Bronchial epithelial cell (primary cell): ENCODE measurements around the gene MRM2. TPM values are rescaled to one million over a fixed set of nuclear protein-coding genes. Genes with fewer than 3 reads are reported as not detected.

ENCODE experiments used
- DNase-seq: peaks from one replicate; pipeline ENCODE4 v3.0.0-alpha.2; 2010; ENCODE audit warnings: low read depth
- FAIRE-seq: peaks from 2 replicates; lab custom pipeline; 2011; peaks lifted over from hg19 to GRCh38; lab: Jason Lieb, UNC
- H3K27me3 ChIP-seq: 2 replicates; pipeline ENCODE4 v1.5.1; 2011; ENCODE audit warnings: low read length; ENCODE audit not compliant: control insufficient read depth, insufficient read depth
- H3K36me3 ChIP-seq: 2 replicates; pipeline ENCODE4 v1.5.1; 2011; ENCODE audit warnings: low read length; ENCODE audit not compliant: control insufficient read depth, insufficient read depth
- H3K4me3 ChIP-seq: 2 replicates; pipeline ENCODE4 v1.5.1; 2011; ENCODE audit warnings: mild to moderate bottlenecking, low read depth, low read length, control low read depth
- total RNA-seq: library from RNA; depleted of rRNA; stranded (reverse); fragments of >200 nt; gene quantifications from 2 replicates; pipeline ENCODE4 v1.2.1, GENCODE V29; 2014
- TF ChIP-seq, protein P1 (sequence below): IDR thresholded peaks from 2 replicates; pipeline ENCODE4 v1.5.1; 2011; ENCODE audit warnings: mild to moderate bottlenecking, moderate library complexity, low read length, control low read depth, inconsistent platforms; ENCODE audit not compliant: insufficient read depth, severe bottlenecking

Gene MRM2
- total RNA-seq, 1 donor from 2014 or later: 21.1 TPM

DNA sequence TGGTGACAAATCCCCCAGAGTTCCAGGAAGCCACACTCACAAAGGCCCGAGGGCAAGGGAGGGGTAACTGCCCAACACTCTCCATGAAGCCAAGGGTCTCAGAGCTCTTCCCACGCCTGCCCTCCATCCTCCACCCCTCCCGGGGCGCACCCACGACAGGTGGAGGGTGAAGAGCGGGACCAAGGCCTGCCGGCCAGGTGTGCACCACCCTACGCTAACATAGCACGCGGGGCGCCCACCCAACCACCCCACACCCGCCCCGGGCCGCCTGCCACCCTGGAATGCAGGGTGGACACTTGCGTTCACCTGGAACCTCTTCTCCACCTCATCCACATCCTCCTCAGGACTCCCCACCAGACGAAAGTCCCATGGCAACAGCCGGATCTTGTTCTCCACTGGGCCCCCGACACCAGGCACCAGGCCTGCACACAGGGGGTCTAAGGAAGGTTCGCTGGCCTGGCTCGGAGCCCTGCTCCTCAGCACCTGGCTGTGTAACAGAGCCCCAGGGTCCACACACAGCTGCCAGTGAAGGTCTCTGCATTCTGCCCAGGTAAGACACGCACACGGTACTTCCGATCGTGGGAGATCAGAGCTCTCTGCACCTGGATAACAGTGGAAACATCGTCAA lies 41.9 kb downstream of the MRM2 start:
- peaks cover 4% of the 10 kb centered on the region for H3K36me3 ChIP-seq
- DNase-seq (no peak), FAIRE-seq (no peak)

DNA sequence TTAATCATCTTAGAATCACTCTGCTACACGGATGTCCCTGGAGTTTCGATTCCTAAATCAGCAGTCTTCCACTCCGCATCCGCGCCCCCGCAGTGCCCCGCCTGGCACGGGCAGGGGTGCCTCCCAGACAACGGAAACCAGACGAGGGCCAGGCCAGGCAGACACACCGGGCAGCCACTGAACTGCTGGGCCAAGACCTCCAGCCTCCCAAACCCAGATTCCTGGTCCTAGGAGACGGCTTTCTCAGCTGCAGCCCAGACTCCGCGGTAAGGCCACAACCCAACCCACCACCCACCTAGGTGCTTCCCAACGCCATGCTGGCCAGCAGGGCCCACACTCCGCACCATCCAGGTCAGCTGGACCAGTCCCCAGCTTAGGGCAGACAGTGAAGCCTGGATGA lies 42.5 kb downstream of the MRM2 start:
- DNase-seq (no peak), FAIRE-seq (no peak)
- no peak overlapping the region for H3K4me3 ChIP-seq
- H3K36me3 ChIP-seq: peaks cover 4% of the 10 kb centered on the region
- TF ChIP-seq, protein P1, sequence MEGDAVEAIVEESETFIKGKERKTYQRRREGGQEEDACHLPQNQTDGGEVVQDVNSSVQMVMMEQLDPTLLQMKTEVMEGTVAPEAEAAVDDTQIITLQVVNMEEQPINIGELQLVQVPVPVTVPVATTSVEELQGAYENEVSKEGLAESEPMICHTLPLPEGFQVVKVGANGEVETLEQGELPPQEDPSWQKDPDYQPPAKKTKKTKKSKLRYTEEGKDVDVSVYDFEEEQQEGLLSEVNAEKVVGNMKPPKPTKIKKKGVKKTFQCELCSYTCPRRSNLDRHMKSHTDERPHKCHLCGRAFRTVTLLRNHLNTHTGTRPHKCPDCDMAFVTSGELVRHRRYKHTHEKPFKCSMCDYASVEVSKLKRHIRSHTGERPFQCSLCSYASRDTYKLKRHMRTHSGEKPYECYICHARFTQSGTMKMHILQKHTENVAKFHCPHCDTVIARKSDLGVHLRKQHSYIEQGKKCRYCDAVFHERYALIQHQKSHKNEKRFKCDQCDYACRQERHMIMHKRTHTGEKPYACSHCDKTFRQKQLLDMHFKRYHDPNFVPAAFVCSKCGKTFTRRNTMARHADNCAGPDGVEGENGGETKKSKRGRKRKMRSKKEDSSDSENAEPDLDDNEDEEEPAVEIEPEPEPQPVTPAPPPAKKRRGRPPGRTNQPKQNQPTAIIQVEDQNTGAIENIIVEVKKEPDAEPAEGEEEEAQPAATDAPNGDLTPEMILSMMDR: no peak
- no peaks in the 10 kb centered on the region for H3K27me3 ChIP-seq

More for the DNA sequence above, 41.9 kb downstream of the MRM2 start:
- Histone ChIP-seq H3K27me3 (no peaks in the 10 kb centered on the region), H3K4me3 (no peak overlapping the region)
- TF ChIP-seq, protein P1: no peak

DNA sequence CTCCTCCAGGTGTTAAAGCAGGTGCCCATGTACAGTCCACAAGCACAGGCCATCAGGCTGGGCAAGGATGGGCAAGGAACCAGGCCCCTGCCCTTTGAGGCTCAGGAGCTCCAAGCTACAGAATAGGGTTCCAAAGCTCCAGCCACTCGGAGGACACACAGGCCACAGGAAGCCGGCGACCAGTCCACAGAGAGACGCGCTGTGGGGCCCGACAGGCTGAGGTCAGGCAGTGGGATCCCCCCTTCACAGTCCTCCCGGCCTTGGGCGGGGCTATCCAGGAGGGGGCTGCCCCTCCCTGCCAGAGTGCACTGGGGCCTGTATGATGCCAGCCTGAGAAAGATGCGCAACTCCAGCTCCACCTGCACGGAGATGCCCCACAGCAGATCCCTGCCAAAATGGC lies 43.2 kb downstream of the MRM2 start:
- TF ChIP-seq, protein P1: no peak
- Histone ChIP-seq H3K36me3 (peaks cover 4% of the 10 kb centered on the region), H3K27me3 (no peaks in the 10 kb centered on the region), H3K4me3 (no peak overlapping the region)
- DNase-seq: no peak
- no peak for FAIRE-seq

DNA sequence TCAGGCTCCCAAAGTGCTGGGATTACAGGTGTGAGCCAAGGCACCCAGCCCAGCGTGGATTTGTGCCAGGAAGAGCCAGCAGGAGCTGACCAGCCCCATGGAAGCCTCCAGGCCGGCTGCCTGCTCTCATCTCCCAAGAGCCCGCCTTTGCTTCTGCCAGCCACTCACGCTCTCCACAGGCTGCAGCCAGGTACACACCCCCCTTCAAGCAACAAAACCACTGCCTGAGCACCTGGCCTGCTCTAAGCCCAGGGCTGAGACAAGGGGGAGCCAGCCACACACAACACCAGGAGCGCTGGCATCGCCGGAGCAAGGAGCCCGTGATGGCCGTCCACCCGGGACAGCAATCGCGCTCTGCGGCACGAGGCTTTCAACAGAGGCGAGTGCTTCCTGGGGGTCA lies 43.8 kb downstream of the MRM2 start:
- TF ChIP-seq, protein P1: no peak
- no peaks in the 10 kb centered on the region for H3K27me3 ChIP-seq
- H3K36me3 ChIP-seq: peaks cover 4% of the 10 kb centered on the region
- FAIRE-seq: no peak
- no peak for DNase-seq
- H3K4me3 ChIP-seq: no peak overlapping the region

DNA sequence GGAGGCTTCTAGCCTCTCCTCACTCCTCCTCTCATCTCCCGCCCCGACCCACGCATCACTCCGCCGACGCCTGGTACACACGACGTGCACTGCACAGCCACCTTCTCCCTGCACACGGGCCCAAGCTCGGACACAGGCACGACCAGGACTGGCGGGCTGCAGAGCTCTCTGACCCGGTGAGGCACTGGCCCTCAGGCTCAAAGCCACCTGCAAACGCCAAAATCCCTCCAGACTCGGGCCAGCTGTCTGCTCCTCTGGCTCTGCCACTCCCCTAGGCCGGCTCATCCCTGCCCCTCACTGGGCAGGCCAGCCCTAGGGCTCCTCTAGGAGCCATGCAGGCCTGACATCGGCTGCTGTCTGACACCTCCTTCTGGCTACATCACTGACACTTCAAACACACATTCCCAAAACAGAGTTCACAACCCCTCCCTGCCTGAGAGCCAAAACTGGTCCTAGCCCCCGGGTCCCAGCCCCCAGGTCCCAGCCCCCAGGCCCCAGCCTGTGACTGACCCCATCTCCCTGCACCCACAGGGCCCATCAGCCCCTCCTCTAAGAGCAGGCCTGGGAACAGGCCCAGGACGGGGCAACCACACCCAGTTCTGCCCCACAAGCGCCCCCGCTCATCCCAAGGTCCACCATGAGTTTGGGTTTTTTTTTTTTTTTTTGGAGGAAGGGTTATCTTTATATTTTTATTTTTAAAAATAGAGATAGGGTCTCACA lies 44.4 kb downstream of the MRM2 start:
- Histone ChIP-seq H3K36me3 (peaks cover 6% of the 10 kb centered on the region), H3K4me3 (no peak overlapping the region), H3K27me3 (no peaks in the 10 kb centered on the region)
- no peak for DNase-seq
- TF ChIP-seq, protein P1: no peak
- no peak for FAIRE-seq
